Cardiac muscle cell (in vitro differentiated cells and primary cell): ENCODE results near the gene SEMA4A. TPM values are rescaled to one million over a fixed set of nuclear protein-coding genes. Genes with fewer than 3 reads are reported as not detected.
A peak's percentile ranks its signal among the peaks of the same experiment; 100 is the strongest.
"Not testable (repeated sequence)": the region's sequence is repeated elsewhere in the genome, so short reads cannot be mapped to it uniquely, and the experiment has no call there.

Source experiments
- DNase-seq, 2 donors: peaks; one replicate each; pipeline versions ENCODE4 v3.0.0 to v3.0.0-alpha.2; 2010 to 2017; ENCODE audit warnings: low read depth in 1 of 2, low spot score in 1 of 2
- H3K27ac ChIP-seq: fragments of 200-600 bp; sonication (generic); 2 replicates; pipeline ENCODE4 v1.5.1; 2016
- H3K27me3 ChIP-seq: fragments of 200-600 bp; sonication (generic); 2 replicates; pipeline ENCODE4 v1.6.0; 2016; ENCODE audit warnings: control low read depth
- H3K36me3 ChIP-seq: fragments of 200-600 bp; sonication (generic); 2 replicates; pipeline ENCODE4 v1.5.1; 2016; ENCODE audit warnings: control low read depth
- H3K4me1 ChIP-seq: fragments of 200-600 bp; sonication (generic); 2 replicates; pipeline ENCODE4 v1.8.1; 2017; ENCODE audit warnings: low read depth, mild to moderate bottlenecking, mixed run types
- H3K4me3 ChIP-seq: fragments of 200-600 bp; sonication (generic); 2 replicates; pipeline ENCODE4 v1.5.1; 2016; ENCODE audit warnings: mild to moderate bottlenecking
- H3K9me3 ChIP-seq: fragments of 200-600 bp; sonication (generic); 2 replicates; pipeline ENCODE4 v1.5.1; 2017; ENCODE audit warnings: low read depth, mild to moderate bottlenecking, control low read depth
- polyA plus RNA-seq: library from polyadenylated mRNA; unstranded; fragments of >200 nt; fragmentation: Nextera tagmentation; extraction: Ambion mirVana; gene quantifications from 2 replicates; pipeline ENCODE4 v1.2.1, GENCODE V29; 2016
- total RNA-seq: library from RNA; depleted of rRNA; stranded (reverse); fragments of >200 nt; gene quantifications from 2 replicates; pipeline ENCODE4 v1.2.3, GENCODE V29; 2016
- TF ChIP-seq, protein P1 (sequence below): IDR thresholded peaks from 2 replicates; pipeline ENCODE4 v1.5.1; 2012; ENCODE audit warnings: low read depth, mild to moderate bottlenecking, low read length

SEMA4A gene
- total and polyA plus RNA-seq, 2 experiments from 2014 or later: 0.65 to 8.6 TPM

DNA sequence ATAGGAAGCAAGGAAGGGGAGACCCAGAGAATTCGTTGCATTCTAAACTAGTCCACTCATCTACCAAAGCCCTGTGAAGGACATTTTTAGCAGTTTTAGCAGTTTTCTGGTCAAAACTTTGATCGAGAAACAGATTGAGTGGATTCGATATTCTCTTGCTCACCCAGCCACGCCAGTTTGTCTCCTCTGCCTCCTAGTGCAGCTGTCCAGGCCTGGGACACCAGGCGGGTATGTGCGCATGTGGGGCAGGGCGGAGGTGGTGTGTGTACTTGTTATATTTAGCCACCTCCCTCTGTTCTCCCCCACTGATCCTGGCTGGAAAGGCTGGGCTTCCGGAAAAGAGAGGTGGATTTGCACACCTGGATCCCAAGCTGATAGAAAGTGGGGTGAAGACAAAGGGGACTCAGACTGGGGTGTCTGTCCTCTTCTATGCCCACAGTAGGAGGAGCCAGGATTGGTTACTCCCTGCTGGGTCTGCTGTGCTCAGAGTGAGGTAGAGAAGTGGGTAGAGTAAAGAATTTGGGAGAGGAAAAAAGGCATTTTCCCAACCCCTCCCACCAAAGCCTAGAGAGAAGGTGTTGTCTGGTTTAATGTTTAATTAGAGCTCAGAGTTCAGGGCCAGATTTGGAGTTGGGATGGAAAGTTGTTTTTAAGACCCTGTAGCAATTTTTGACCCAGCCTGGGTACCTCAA, 35.1 kb upstream of the SEMA4A start:
- no peaks in the 10 kb centered on the region for H3K27me3 ChIP-seq
- no peak for DNase-seq
- TF ChIP-seq, protein P1, sequence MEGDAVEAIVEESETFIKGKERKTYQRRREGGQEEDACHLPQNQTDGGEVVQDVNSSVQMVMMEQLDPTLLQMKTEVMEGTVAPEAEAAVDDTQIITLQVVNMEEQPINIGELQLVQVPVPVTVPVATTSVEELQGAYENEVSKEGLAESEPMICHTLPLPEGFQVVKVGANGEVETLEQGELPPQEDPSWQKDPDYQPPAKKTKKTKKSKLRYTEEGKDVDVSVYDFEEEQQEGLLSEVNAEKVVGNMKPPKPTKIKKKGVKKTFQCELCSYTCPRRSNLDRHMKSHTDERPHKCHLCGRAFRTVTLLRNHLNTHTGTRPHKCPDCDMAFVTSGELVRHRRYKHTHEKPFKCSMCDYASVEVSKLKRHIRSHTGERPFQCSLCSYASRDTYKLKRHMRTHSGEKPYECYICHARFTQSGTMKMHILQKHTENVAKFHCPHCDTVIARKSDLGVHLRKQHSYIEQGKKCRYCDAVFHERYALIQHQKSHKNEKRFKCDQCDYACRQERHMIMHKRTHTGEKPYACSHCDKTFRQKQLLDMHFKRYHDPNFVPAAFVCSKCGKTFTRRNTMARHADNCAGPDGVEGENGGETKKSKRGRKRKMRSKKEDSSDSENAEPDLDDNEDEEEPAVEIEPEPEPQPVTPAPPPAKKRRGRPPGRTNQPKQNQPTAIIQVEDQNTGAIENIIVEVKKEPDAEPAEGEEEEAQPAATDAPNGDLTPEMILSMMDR: no peak
- peaks cover 41% of the 10 kb centered on the region for H3K4me1 ChIP-seq
- H3K36me3 ChIP-seq: no peaks in the 10 kb centered on the region
- H3K4me3 ChIP-seq: no peak overlapping the region
- H3K27ac ChIP-seq: peak overlapping the region; percentile 3
- H3K9me3 ChIP-seq: no peaks in the 10 kb centered on the region

DNA sequence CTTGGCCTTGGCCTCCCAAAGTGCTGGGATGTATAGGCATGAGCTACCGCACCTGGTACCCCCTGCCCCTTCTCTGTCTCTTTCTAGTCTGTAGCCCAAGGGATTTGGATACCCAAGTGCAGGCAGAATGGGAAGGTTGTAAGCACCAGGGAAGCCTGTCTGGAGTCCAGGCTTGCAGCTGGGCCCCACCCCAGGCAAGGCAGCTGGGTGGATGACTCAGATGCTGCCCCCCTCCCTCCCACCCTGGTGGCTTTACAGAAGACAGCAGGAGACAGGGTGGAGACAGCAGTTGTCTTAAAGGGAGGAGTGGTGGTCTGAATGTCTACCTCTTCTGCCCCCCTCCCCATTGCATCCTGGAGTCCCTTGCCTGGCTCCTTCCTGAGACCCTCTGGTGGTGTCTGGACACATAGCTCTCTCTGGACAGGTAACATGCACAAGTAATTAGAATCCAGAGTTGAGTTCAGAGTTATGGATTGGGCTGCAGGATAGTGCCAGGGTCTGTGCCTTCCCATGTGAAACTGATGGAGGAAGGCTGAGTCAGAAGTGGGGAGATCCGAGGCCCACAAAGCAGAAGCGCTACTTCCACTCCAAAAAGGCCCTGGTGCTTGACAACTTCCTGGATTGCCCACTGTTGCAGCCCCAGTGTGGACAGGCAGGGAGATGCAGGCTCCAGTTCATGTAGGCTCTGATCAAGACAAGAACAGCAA, 33.7 kb upstream of the SEMA4A start:
- Histone ChIP-seq H3K36me3 (no peaks in the 10 kb centered on the region), H3K9me3 (no peaks in the 10 kb centered on the region), H3K4me3 (no peak overlapping the region), H3K4me1 (peaks cover 52% of the 10 kb centered on the region), H3K27ac (no peak overlapping the region), H3K27me3 (no peaks in the 10 kb centered on the region)
- TF ChIP-seq, protein P1: peak; percentile 2
- DNase-seq: no peak

DNA sequence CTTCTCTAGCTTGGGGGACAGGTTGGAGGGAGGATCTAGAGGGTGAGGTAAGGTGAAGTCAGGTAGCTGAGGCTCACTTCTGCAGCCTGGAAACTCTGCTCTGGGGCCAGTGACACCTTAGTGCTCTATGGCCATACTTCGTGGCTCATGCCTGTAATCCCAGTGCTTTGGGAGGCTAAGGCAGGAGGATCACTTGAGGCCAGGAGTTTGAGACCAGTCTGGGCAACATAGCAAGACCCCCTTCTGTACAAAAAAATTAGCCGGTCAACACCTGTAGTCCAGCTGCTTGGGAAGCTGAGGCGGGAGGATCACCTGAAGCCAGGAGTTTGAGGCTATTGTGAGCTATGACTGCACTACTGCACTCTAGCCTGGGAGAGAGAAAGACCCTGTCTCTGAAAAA, 33.1 kb upstream of the SEMA4A start:
- no peaks in the 10 kb centered on the region for H3K27me3 ChIP-seq
- H3K27ac ChIP-seq: no peak overlapping the region
- H3K36me3 ChIP-seq: no peaks in the 10 kb centered on the region
- peaks cover 58% of the 10 kb centered on the region for H3K4me1 ChIP-seq
- H3K9me3 ChIP-seq: no peaks in the 10 kb centered on the region
- TF ChIP-seq, protein P1: no peak
- DNase-seq: no peak
- no peak overlapping the region for H3K4me3 ChIP-seq

DNA sequence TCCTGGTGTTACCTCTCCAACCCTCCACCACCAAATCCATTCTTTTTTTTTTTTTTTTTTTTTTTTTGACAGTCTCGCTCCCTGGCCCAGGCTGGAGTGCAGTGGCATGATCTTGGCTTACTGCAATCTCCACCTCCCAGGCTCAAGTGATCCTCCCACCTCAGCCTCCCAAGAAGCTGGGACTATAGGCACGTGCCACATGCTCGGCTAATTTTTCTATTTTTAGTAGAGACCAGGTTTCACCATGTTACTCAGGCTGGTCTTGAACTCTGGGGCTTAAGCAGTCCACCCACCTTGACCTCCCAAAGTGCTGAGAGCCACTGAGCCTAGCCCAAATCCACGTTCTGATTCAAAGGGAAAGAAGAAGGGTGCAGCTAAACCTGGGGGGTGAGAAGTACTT, 32.4 kb upstream of the SEMA4A start:
- H3K9me3 ChIP-seq, H3K36me3 ChIP-seq, H3K27me3 ChIP-seq, H3K4me3 ChIP-seq, DNase-seq: not testable (repeated sequence)
- peak overlapping the region; percentile 97 for H3K27ac ChIP-seq
- peaks cover 59% of the 10 kb centered on the region for H3K4me1 ChIP-seq

DNA sequence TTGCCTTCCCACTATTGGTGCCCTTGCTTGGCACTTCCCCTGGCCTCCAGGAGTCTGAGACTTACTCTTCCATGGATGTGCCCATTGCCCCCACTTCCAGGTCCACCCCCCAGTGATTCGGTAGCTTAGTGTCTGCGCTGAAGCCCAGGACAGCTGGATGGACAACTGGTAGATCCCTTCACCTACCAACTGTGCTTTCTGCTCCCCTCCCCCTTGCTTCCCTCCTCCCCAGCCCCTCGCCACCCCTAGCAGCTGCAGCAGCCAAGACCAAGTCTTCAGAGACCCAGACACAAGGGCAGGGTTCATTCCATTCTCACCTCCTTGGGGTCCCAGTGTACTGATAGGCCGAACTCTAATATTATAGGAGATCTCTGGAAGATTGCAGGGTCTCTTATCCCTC, 31.9 kb upstream of the SEMA4A start:
- no peaks in the 10 kb centered on the region for H3K27me3 ChIP-seq
- DNase-seq: no peak
- H3K36me3 ChIP-seq: no peaks in the 10 kb centered on the region
- H3K27ac ChIP-seq: peak overlapping the region; percentile 97
- H3K4me1 ChIP-seq: peaks cover 59% of the 10 kb centered on the region
- TF ChIP-seq, protein P1: no peak
- H3K9me3 ChIP-seq: no peaks in the 10 kb centered on the region
- no peak overlapping the region for H3K4me3 ChIP-seq

DNA sequence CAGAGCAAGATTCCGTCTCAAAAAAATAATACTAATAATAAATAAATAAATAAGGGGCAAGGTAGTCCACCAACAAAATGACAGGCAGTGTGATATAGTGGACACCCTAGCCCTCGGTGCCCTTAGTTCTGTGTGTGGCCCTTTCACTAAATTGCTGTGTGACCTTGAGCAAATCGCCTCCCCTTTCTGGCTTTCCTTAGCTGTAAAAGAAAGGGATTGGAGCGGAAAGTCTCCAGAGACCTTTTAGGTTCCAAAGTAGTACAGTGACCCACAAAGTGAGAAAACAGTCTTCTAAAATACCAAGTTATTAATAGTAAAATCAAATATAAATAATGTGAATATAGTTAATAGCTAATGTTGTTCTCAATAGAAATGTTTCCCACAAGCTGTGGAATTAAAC, 31.3 kb upstream of the SEMA4A start:
- Histone ChIP-seq H3K9me3 (no peaks in the 10 kb centered on the region), H3K27me3 (no peaks in the 10 kb centered on the region), H3K4me3 (no peak overlapping the region), H3K27ac (peak overlapping the region; percentile 97), H3K36me3 (no peaks in the 10 kb centered on the region), H3K4me1 (peaks cover 63% of the 10 kb centered on the region)
- no peak for DNase-seq
- TF ChIP-seq, protein P1: no peak
